GM12874 (cell line): ENCODE measurements around the gene AACS.

Experiments used
- TF ChIP-seq, protein P1 (sequence below): IDR thresholded peaks from 2 replicates; pipeline ENCODE4 v1.5.1; 2011; ENCODE audit warnings: low read depth, mild to moderate bottlenecking, control low read depth, low read length, moderate library complexity; ENCODE audit not compliant: insufficient read depth

AACS gene

DNA sequence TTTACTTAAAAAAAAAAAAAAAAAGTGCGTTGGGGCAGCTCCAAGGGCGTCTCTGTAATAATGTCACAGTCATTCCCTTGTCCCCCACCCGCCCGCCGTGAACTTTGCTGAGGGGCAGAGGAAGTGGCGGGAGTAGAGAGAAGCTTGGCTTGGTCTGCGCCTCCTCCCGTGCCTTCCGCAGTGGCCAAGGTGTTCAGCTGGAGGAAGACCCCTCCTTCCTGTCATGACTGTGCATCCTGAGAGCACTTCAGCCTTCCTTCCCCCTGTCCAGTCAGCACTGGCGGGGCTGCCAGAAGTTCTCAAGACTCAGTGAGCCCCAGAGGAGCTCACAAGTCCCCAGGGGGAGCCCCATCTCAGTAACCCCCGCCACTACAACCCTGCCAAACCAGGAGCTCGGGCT, 32.2 kb downstream of the AACS start:
- TF ChIP-seq, protein P1, sequence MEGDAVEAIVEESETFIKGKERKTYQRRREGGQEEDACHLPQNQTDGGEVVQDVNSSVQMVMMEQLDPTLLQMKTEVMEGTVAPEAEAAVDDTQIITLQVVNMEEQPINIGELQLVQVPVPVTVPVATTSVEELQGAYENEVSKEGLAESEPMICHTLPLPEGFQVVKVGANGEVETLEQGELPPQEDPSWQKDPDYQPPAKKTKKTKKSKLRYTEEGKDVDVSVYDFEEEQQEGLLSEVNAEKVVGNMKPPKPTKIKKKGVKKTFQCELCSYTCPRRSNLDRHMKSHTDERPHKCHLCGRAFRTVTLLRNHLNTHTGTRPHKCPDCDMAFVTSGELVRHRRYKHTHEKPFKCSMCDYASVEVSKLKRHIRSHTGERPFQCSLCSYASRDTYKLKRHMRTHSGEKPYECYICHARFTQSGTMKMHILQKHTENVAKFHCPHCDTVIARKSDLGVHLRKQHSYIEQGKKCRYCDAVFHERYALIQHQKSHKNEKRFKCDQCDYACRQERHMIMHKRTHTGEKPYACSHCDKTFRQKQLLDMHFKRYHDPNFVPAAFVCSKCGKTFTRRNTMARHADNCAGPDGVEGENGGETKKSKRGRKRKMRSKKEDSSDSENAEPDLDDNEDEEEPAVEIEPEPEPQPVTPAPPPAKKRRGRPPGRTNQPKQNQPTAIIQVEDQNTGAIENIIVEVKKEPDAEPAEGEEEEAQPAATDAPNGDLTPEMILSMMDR: no peak

DNA sequence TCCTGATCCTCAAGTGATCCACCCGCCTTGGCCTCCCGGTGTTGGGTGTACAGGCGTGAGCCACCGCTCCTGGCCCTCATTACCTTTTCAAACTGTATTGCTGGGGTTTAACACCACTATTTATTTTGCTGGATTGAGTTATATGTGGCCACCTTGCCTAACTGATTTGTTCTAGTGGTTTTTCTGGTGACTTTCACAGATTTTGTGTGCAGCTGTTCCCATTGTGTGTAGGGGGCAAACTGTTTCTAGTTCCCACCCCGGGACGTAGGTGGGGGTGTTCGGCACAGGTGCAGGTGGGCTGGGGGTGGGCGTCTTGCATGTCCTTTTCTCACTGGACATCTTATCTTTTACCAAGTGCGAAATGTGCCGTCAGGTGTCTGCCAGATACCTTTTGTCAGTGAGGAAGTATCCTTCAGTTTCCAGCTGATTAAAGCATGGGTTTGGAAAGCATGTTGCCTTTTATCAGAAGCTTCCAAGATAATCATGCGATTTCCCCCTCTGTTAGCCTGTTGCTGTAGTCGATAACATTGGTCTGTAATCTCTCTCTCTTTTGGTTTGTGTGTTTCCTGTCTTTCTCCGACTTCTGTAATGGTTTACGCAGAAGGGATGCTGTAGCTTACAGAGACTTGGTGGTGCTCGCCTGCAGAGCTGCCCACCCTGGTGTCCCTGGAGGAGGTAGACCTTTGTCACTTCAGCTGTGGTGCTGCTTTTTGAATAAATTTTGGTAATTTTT, 33.6 kb downstream of the AACS start:
- TF ChIP-seq, protein P1: no peak

DNA sequence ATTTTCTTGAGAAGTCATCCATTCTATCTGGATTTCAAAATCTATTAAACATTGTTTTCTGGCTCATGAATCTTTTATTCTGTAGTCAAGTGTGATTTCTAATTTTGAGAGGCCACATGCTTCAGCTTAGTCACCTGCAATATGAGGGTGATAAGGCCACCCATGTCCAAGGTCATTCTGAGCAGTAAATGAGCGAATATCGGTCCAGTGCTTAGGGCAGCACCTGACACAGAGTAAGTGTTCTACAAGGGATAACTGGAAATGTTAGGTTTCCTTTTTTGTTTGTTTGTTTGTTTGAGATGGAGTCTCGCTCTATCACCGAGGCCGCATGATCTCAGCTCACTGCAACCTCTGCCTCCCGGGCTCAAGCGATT, 34.2 kb downstream of the AACS start:
- TF ChIP-seq, protein P1: no peak

DNA sequence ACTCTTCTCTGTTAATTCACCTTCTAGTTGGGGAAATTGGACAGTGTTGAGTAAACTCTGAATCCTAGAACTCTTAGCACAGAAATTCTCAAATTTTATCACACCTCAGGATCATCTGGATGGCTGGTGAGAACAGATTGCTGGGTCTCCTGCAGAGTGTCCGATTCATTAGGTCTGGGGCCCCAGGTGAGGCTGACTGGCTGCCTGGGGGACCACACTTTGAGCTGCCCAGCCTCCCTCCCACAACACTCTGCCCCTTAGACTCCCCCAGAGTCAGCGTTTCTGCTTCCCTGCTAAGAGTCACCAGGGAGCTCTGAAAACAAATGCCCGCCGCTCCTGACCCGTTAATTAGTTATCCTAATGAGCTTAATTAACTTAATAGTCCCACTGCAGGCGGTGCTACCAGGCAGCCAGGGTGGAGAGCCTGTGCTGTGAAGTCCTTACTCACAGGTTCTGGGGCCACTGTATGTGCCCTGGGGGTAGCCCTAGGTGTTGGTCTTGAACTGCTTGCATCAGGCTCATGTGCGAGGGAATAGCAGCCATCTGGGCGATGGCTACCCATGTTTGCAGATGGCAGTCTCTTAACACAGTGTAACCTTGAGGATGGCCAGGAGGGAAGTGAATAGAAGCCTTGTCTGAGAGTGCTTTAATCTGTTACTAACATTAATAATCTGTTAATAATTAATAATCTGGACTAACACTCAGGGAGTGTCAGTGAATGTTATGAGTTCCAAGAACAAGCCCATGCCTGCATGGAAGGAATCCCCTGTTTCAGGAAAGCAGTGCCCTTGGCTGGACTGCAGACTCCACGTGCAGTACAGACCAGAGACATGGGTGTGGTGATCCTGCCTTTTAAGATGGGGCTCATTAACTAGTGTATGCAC, 35.6 kb downstream of the AACS start:
- TF ChIP-seq, protein P1: no peak

DNA sequence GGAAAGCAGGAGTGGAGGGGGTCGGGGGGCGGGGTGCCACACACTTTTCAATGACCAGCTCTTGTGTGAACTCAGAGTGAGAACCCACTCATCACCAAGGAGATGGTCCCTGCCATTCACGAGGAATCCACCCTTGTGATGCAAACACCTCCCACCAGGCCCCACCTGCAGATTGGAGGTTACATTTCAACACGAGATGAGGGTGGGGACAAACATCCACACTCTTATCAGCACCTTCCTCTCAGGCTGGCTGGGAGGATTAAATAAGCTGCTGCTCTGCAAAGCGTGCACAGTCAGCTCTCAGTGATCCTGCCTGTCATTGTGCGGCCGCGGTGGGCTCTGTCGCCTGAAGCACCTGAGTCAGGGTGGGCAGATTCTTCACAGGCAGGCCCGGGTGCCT, 39.7 kb downstream of the AACS start:
- TF ChIP-seq, protein P1: no peak

DNA sequence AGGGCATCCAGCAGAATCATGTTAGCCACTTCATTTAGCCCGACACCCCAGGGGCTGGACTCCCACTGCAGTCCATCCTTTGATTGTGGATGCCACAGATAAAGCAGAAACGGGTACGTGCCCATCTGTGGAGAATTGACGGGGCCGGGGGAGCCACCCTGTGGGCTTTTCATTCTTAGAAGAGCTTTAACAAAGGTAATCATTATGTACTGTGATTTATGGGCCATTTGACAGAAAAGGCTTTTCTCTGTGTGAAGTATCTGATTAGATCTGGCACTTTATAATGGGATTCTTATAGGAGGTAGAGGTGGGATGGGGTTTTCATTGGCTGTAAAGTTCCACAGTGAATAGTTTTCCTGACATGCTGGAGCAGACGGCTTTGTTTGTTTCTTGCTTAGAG, 40.4 kb downstream of the AACS start:
- TF ChIP-seq, protein P1: no peak

DNA sequence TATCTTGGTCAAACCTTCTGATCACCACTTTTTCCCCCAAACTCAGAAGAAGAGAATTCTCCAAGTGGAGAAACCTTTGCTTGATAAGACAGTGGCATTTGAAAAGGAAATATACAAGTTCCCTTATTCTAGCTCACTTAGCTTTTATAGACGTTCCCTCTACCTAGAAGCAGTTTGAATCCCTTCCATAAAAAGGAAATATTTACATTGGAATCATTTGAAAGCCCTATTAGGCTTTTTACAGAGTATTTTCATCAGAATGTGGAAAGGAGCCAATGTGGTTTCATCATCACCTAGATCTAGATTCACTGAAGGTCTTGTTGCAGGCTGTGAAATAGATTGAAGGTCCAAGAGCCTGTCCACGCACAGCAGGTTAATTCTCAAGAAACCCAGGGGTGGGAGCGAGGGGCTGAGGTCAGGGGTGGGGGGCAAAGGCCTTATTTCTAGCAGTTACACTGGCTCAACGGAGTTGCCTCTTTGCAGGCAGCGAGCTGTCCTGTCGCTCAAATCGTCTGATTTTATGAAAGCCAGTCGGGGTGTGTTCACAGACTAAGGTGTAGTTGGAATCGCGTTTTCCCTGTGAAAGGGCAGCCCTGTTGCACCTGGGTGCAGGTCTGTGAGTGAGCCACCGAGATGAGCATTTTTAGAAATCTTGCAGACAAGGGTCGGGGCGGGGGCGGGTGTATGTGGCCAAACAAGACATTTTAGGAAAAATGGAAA, 45.6 kb downstream of the AACS start:
- TF ChIP-seq, protein P1: no peak
